Measurements from ENCODE around the gene MPDZ.

The MPDZ gene

GRCh38 chr9:13291718-13292117 is 12.2 kb upstream of the MPDZ start:
- Histone ChIP-seq H4K20me1 (no peaks in the 10 kb centered on the region), H3K4me1 (no peaks in the 10 kb centered on the region), H3K36me3 (no peaks in the 10 kb centered on the region), H3K9me3 (replicated peaks in 1 of 11) (peaks cover 0 to 7% (median 0%) of the 10 kb centered on the region in 11 experiments; a peak in 2 of 22 replicates), H3K9ac (no peak overlapping the region), H3K4me3 (no peak overlapping the region), H3K27me3 (no peaks in the 10 kb centered on the region), H3K4me2 (no peak overlapping the region), H3K27ac (no peak overlapping the region)
- TF ChIP-seq Cebpa-rat (IDR thresholded peaks at IDR 0.05), result no peak

- no peaks in the 10 kb centered on the region for H3K27me3 ChIP-seq
- no peaks in the 10 kb centered on the region for H4K20me1 ChIP-seq
- no peak for TF ChIP-seq Cebpa-rat (IDR thresholded peaks at IDR 0.05)
- no peak overlapping the region for H3K27ac ChIP-seq
- H3K4me1 ChIP-seq, result no peaks in the 10 kb centered on the region
- H3K4me2 ChIP-seq, result no peak overlapping the region
- no peak overlapping the region for H3K9ac ChIP-seq
- peaks cover 4 to 9% (median 5%) of the 10 kb centered on the region in 11 experiments; a peak in 15 of 22 replicates for H3K9me3 ChIP-seq (replicated peaks in 1 of 11)
- H3K4me3 ChIP-seq, result no peak overlapping the region
- no peaks in the 10 kb centered on the region for H3K36me3 ChIP-seq
Measured at GRCh38 chr9:13284011-13284410, 4.5 kb upstream of the MPDZ start.

GRCh38 chr9:13282998-13283397 is 3.5 kb upstream of the MPDZ start:
- no peak overlapping the region for H3K4me3 ChIP-seq
- H3K9me3 ChIP-seq (replicated peaks in 1 of 11), result peaks cover 12 to 18% (median 14%) of the 10 kb centered on the region in 11 experiments
- no peak for TF ChIP-seq Cebpa-rat (IDR thresholded peaks at IDR 0.05)
- no peak overlapping the region for H3K9ac ChIP-seq
- H3K27ac ChIP-seq, result no peak overlapping the region
- no peaks in the 10 kb centered on the region for H4K20me1 ChIP-seq
- no peaks in the 10 kb centered on the region for H3K27me3 ChIP-seq
- H3K36me3 ChIP-seq, result no peaks in the 10 kb centered on the region
- no peaks in the 10 kb centered on the region for H3K4me1 ChIP-seq
- H3K4me2 ChIP-seq, result no peak overlapping the region

- no peak overlapping the region for H3K27ac ChIP-seq
- H3K4me1 ChIP-seq, result no peaks in the 10 kb centered on the region
- H4K20me1 ChIP-seq, result no peaks in the 10 kb centered on the region
- H3K9ac ChIP-seq, result no peak overlapping the region
- no peak overlapping the region for H3K4me3 ChIP-seq
- peaks cover 12 to 25% (median 16%) of the 10 kb centered on the region in 11 experiments for H3K9me3 ChIP-seq (replicated peaks in 1 of 11)
- H3K36me3 ChIP-seq, result no peaks in the 10 kb centered on the region
- no peaks in the 10 kb centered on the region for H3K27me3 ChIP-seq
- no peak overlapping the region for H3K4me2 ChIP-seq
- no peak for TF ChIP-seq Cebpa-rat (IDR thresholded peaks at IDR 0.05)
Measured at GRCh38 chr9:13281356-13282016, 2.0 kb upstream of the MPDZ start.

- Histone ChIP-seq H4K20me1 (no peaks in the 10 kb centered on the region), H3K4me3 (no peak overlapping the region), H3K4me2 (no peak overlapping the region), H3K27ac (no peak overlapping the region), H3K9ac (no peak overlapping the region), H3K36me3 (no peaks in the 10 kb centered on the region), H3K4me1 (no peaks in the 10 kb centered on the region), H3K27me3 (no peaks in the 10 kb centered on the region), H3K9me3 (replicated peaks in 1 of 11) (peaks cover 12 to 25% (median 16%) of the 10 kb centered on the region in 11 experiments)
- no peak for TF ChIP-seq Cebpa-rat (IDR thresholded peaks at IDR 0.05)
Measured at GRCh38 chr9:13278368-13279246, 885 bp downstream of the MPDZ start.

GRCh38 chr9:13278023-13278367 is 1.5 kb downstream of the MPDZ start:
- no peaks in the 10 kb centered on the region for H3K36me3 ChIP-seq
- no peak overlapping the region for H3K4me2 ChIP-seq
- H3K4me3 ChIP-seq, result no peak overlapping the region

GRCh38 chr9:13274886-13275641 is 4.4 kb downstream of the MPDZ start:
- Histone ChIP-seq H4K20me1 (no peaks in the 10 kb centered on the region), H3K4me1 (no peaks in the 10 kb centered on the region), H3K9ac (no peak overlapping the region), H3K27ac (no peak overlapping the region), H3K27me3 (no peaks in the 10 kb centered on the region), H3K36me3 (no peaks in the 10 kb centered on the region), H3K4me3 (no peak overlapping the region), H3K4me2 (no peak overlapping the region), H3K9me3 (replicated peaks in 1 of 11) (peaks cover 12 to 24% (median 16%) of the 10 kb centered on the region in 11 experiments)
- TF ChIP-seq Cebpa-rat (IDR thresholded peaks at IDR 0.05), result no peak

More at GRCh38 chr9:13278023-13278367, 1.5 kb downstream of the MPDZ start:
- Histone ChIP-seq H3K27me3 (no peaks in the 10 kb centered on the region), H3K9me3 (replicated peaks in 1 of 11) (peaks cover 12 to 25% (median 16%) of the 10 kb centered on the region in 11 experiments), H4K20me1 (no peaks in the 10 kb centered on the region), H3K27ac (no peak overlapping the region), H3K9ac (no peak overlapping the region), H3K4me1 (no peaks in the 10 kb centered on the region)
- no peak for TF ChIP-seq Cebpa-rat (IDR thresholded peaks at IDR 0.05)

- Histone ChIP-seq H3K27me3 (no peaks in the 10 kb centered on the region), H4K20me1 (no peaks in the 10 kb centered on the region), H3K36me3 (no peaks in the 10 kb centered on the region), H3K4me3 (no peak overlapping the region), H3K27ac (no peak overlapping the region), H3K9ac (no peak overlapping the region), H3K4me1 (no peaks in the 10 kb centered on the region), H3K9me3 (replicated peaks in 1 of 11) (no peaks in the 10 kb centered on the region), H3K4me2 (no peak overlapping the region)
- TF ChIP-seq Cebpa-rat (IDR thresholded peaks at IDR 0.05), result no peak
Measured at GRCh38 chr9:13270734-13271133, 8.8 kb downstream of the MPDZ start.
